Lung (tissue), 12 donors: Measurements from ENCODE around the gene FOXP1. TPM values are rescaled to one million over a fixed set of nuclear protein-coding genes. Genes with fewer than 3 reads are reported as not detected.

Source experiments
- ATAC-seq: fragments of 200-7000 bp; cut with Tn5 transposase; one replicate; pipeline ENCODE4 v1.9.1; 2020; ENCODE audit warnings: moderate number of reproducible peaks; ENCODE audit not compliant: insufficient read depth, low FRiP score
- DNase-seq, 3 donors: peaks; one replicate each; pipeline ENCODE4 v3.0.0-alpha.2; 2013 to 2017
- H3K27ac ChIP-seq, 2 donors: one replicate each; pipeline ENCODE4 v1.5.1; 2013; ENCODE audit warnings: mild to moderate bottlenecking in 2 of 2, moderate library complexity in 2 of 2, control low read depth in 1 of 2, inconsistent platforms in 1 of 2, low read depth in 1 of 2, low read length in 1 of 2
- H3K27me3 ChIP-seq, 3 donors: one replicate each; pipeline ENCODE4 v1.5.1; 2013; ENCODE audit warnings: low read length in 2 of 3; ENCODE audit not compliant: control insufficient read depth in 3 of 3, insufficient read depth in 3 of 3
- H3K36me3 ChIP-seq, 4 donors: one replicate each; pipeline ENCODE4 v1.5.1; 2013; ENCODE audit warnings: low read length in 4 of 4, mild to moderate bottlenecking in 1 of 4, moderate library complexity in 1 of 4; ENCODE audit not compliant: control insufficient read depth in 4 of 4, insufficient read depth in 4 of 4
- H3K4me1 ChIP-seq, 5 donors: one replicate each; pipeline ENCODE4 v1.5.1; 2013; ENCODE audit warnings: low read length in 5 of 5, mild to moderate bottlenecking in 2 of 5, moderate library complexity in 1 of 5; ENCODE audit not compliant: control insufficient read depth in 5 of 5, insufficient read depth in 5 of 5
- H3K4me3 ChIP-seq: one replicate; pipeline ENCODE4 v1.5.1; 2013; ENCODE audit warnings: mild to moderate bottlenecking, control low read depth, moderate library complexity
- H3K9ac ChIP-seq, 2 donors: one replicate each; pipeline ENCODE4 v1.5.1; 2013; ENCODE audit warnings: low read length in 2 of 2, control low read depth in 1 of 2; ENCODE audit not compliant: insufficient read depth in 1 of 2
- H3K9me3 ChIP-seq, 4 donors: one replicate each; pipeline ENCODE4 v1.5.1; 2013; ENCODE audit warnings: low read length in 3 of 4, mild to moderate bottlenecking in 1 of 4, moderate library complexity in 1 of 4; ENCODE audit not compliant: control insufficient read depth in 4 of 4, insufficient read depth in 3 of 4
- CTCF ChIP-seq: IDR thresholded peaks from 2 replicates; pipeline ENCODE4 v1.5.1; 2012; ENCODE audit warnings: mild to moderate bottlenecking; ENCODE audit errors: control extremely low read depth, extremely low read depth
- WGBS, 2 donors: extraction: QIAGEN DNeasy Blood & Tissue Kit; methylation state at CpG; one replicate each; pipeline ENCODE4 v1.1.7; 2013; 5-methylcytosine and 5-hydroxymethylcytosine counted together
- polyA plus RNA-seq, 2 donors: library from polyadenylated mRNA; stranded (reverse); fragments of 200-250 nt; gene quantifications; one replicate each; pipeline ENCODE4 v1.2.1, GENCODE V29; 2013
- total RNA-seq, 2 donors: library from RNA; depleted of rRNA in 1 of 2; stranded (reverse); fragments of >200 nt in 1 of 2; gene quantifications; one replicate each; pipeline ENCODE4 v1.2.1, GENCODE V29; 2014 to 2021
- donor health status: control.
- donor health status: control.
- donor health status: Bipolar disorder and iron deficiency.
- donor health status: healthy.
- donor health status: DM: yes; HTN: yes; CAD: no.

The FOXP1 gene
- total and polyA plus RNA-seq, 4 donors, result 13.8 to 287 (median 73.9) TPM

GRCh38 chr3:71585131-71585530 is 1.6 kb upstream of the FOXP1 start:
- no peak overlapping the region for H3K9ac ChIP-seq
- peak in 2 of 3 donors; percentile 14 to 28 for DNase-seq
- H3K4me1 ChIP-seq, result peaks cover 0 to 11% (median 0%) of the 10 kb centered on the region in 5 donors
- H3K27me3 ChIP-seq, result peaks cover 0 to 14% (median 10%) of the 10 kb centered on the region in 3 donors
- H3K27ac ChIP-seq, result peak overlapping the region in 1 of 2 donors; percentile 17
- TF ChIP-seq CTCF, result no peak
- no peaks in the 10 kb centered on the region for H3K9me3 ChIP-seq
- WGBS, 2 donors, result 15 to 29% methylated on average over 5 of the region's 5 CpGs
- no peaks in the 10 kb centered on the region for H3K36me3 ChIP-seq
- ATAC-seq, result no peak
- no peak overlapping the region for H3K4me3 ChIP-seq

GRCh38 chr3:71584394-71585011 is 975 bp upstream of the FOXP1 start:
- TF ChIP-seq CTCF, result no peak
- 1% methylated on average over 18 of the region's 18 CpGs for WGBS, 2 donors
- no peak for ATAC-seq

GRCh38 chr3:71582612-71583565 is 639 bp downstream of the FOXP1 start:
- Histone ChIP-seq H3K9ac (peak overlapping the region; percentile 53 to 73), H3K9me3 (no peaks in the 10 kb centered on the region), H3K4me1 (peaks cover 0 to 11% (median 2%) of the 10 kb centered on the region in 5 donors), H3K36me3 (no peaks in the 10 kb centered on the region), H3K4me3 (peak overlapping the region; percentile 92), H3K27ac (peak overlapping the region; percentile 98 to 99), H3K27me3 (peaks cover 0 to 22% (median 18%) of the 10 kb centered on the region in 3 donors)
- TF ChIP-seq CTCF, result no peak
- DNase-seq (peak; percentile 66 to 74 (median 69)), ATAC-seq (peak; percentile 20)
- WGBS, 2 donors, result 0% methylated on average over 74 to 84 of the region's 84 CpGs

More at GRCh38 chr3:71584394-71585011, 975 bp upstream of the FOXP1 start:
- Histone ChIP-seq H3K4me1 (peaks cover 0 to 11% (median 0%) of the 10 kb centered on the region in 5 donors), H3K27ac (peak overlapping the region; percentile 94 to 99), H3K27me3 (peaks cover 0 to 18% (median 16%) of the 10 kb centered on the region in 3 donors), H3K9me3 (no peaks in the 10 kb centered on the region), H3K4me3 (peak overlapping the region; percentile 43), H3K9ac (peak overlapping the region; percentile 11 to 84), H3K36me3 (no peaks in the 10 kb centered on the region)
- DNase-seq, result peak; percentile 69 to 78 (median 78)
